Body of pancreas (tissue), 4 donors: ENCODE measurements around the gene PPFIBP2.

Source experiments
- POLR2A ChIP-seq, 3 donors: fragments of 450-650 bp; IDR thresholded peaks; one replicate each; pipeline ENCODE4 v1.6.1; 2016; ENCODE audit warnings: antibody characterized with exemption in 3 of 3, mild to moderate bottlenecking in 2 of 3
- TF ChIP-seq, protein P1 (sequence below), 7 experiments: fragments of 450-650 bp in 4 of 7; fragments of 200-600 bp in 3 of 7; sonication (generic) in 3 of 7; IDR thresholded peaks; one replicate each; pipeline ENCODE4 v1.5.1; 2016 to 2019; ENCODE audit warnings: antibody characterized with exemption in 7 of 7

DNA sequence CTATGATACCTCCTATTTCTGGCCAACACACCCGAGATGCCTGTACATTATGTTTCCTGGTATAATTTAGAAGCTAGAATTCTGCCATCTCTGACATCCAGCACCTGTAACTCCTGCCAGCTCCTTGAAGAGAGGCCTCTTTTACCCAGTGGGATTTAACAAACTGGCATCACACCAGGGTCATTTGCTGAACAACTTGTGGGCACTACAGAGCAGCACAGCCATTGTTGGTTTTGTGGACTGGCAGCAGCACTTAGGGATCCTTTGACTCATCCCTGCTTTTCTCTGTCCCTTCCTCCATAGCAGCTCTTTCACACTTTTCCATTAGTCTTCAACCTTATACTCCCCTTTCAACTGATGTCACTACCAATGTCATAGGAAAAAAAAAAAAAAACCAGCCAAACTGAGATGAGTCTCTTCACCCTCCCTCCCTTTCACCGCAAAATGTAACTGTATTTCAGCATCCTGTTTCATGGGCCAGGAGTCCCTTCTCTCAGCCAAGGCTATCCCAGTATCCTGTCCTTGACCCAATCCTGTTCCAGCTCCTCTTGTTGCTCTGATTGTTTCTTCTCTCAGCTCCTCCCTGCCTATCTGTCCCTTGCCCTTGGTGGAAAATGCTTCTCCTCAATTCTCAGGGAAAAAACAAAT, 68.7 kb downstream of the PPFIBP2 start:
- TF ChIP-seq, protein P1, sequence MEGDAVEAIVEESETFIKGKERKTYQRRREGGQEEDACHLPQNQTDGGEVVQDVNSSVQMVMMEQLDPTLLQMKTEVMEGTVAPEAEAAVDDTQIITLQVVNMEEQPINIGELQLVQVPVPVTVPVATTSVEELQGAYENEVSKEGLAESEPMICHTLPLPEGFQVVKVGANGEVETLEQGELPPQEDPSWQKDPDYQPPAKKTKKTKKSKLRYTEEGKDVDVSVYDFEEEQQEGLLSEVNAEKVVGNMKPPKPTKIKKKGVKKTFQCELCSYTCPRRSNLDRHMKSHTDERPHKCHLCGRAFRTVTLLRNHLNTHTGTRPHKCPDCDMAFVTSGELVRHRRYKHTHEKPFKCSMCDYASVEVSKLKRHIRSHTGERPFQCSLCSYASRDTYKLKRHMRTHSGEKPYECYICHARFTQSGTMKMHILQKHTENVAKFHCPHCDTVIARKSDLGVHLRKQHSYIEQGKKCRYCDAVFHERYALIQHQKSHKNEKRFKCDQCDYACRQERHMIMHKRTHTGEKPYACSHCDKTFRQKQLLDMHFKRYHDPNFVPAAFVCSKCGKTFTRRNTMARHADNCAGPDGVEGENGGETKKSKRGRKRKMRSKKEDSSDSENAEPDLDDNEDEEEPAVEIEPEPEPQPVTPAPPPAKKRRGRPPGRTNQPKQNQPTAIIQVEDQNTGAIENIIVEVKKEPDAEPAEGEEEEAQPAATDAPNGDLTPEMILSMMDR (IDR thresholded peaks at IDR 0.05) = no peak
- no peak for TF ChIP-seq POLR2A (IDR thresholded peaks at IDR 0.05)
